Neuronal stem cell (in vitro differentiated cells): Measurements from ENCODE around the gene LORICRIN.

Experiments
- DNase-seq: peaks from one replicate; pipeline ENCODE4 v3.0.0-alpha.2; 2013; ENCODE audit warnings: low spot score
- H2AFZ ChIP-seq: one replicate; pipeline ENCODE4 v1.6.1; 2013; ENCODE audit warnings: mild to moderate bottlenecking, low read length, inconsistent platforms
- H2AK5ac ChIP-seq: 2 replicates; pipeline ENCODE4 v1.6.1; 2013; ENCODE audit warnings: low read depth, mild to moderate bottlenecking, inconsistent platforms, low read length, moderate library complexity, mixed read lengths
- H2BK120ac ChIP-seq: 2 replicates; pipeline ENCODE4 v1.6.1; 2013; ENCODE audit warnings: low read depth, mild to moderate bottlenecking, inconsistent platforms, low read length, moderate library complexity, mixed read lengths
- H2BK12ac ChIP-seq: one replicate; pipeline ENCODE4 v1.6.1; 2013; ENCODE audit warnings: low read length, inconsistent platforms
- H2BK15ac ChIP-seq: 2 replicates; pipeline ENCODE4 v1.6.1; 2013; ENCODE audit warnings: mild to moderate bottlenecking, low read length, inconsistent platforms, mixed read lengths
- H2BK5ac ChIP-seq: one replicate; pipeline ENCODE4 v1.6.1; 2013; ENCODE audit warnings: inconsistent platforms, mild to moderate bottlenecking, low read length, moderate library complexity
- H3K14ac ChIP-seq: one replicate; pipeline ENCODE4 v1.6.1; 2013; ENCODE audit warnings: low read length, inconsistent platforms
- H3K18ac ChIP-seq: 2 replicates; pipeline ENCODE4 v1.6.1; 2013; ENCODE audit warnings: low read length, inconsistent platforms
- H3K23ac ChIP-seq: 2 replicates; pipeline ENCODE4 v1.6.1; 2013; ENCODE audit warnings: low read depth, mild to moderate bottlenecking, mixed read lengths, low read length, inconsistent platforms; ENCODE audit not compliant: poor library complexity
- H3K27ac ChIP-seq: replicated peaks from 3 replicates; pipeline ENCODE4 v1.5.1; 2013; ENCODE audit warnings: low read length, inconsistent platforms
- H3K27me3 ChIP-seq, 3 experiments: 2 replicates each; pipeline ENCODE4 v1.6.1; 2013; ENCODE audit warnings: low read length in 3 of 3, mild to moderate bottlenecking in 2 of 3, inconsistent platforms in 1 of 3, low read depth in 1 of 3, mixed read lengths in 1 of 3, moderate library complexity in 1 of 3; ENCODE audit not compliant: control insufficient read depth in 3 of 3, insufficient read depth in 3 of 3
- H3K36me3 ChIP-seq, 2 donors: replicated peaks in 1 of 2; 2 replicates each; pipeline ENCODE4 v1.6.1; 2013; ENCODE audit warnings: low read length in 2 of 2; ENCODE audit not compliant: control insufficient read depth in 2 of 2, insufficient read depth in 2 of 2
- H3K4ac ChIP-seq: 2 replicates; pipeline ENCODE4 v1.6.1; 2013; ENCODE audit warnings: inconsistent platforms, mild to moderate bottlenecking, low read length, moderate library complexity
- H3K4me1 ChIP-seq, 2 donors: 1 replicate in 1 of 2; 2 replicates in 1 of 2; pipeline ENCODE4 v1.6.1; 2013; ENCODE audit warnings: low read length in 2 of 2, low read depth in 1 of 2; ENCODE audit not compliant: control insufficient read depth in 2 of 2, insufficient read depth in 1 of 2
- H3K4me2 ChIP-seq: one replicate; pipeline ENCODE4 v1.6.1; 2013; ENCODE audit warnings: mild to moderate bottlenecking, low read length, inconsistent platforms; ENCODE audit not compliant: insufficient read depth, poor library complexity, severe bottlenecking
- H3K4me3 ChIP-seq, 2 donors: 2 replicates each; pipeline ENCODE4 v1.5.1; 2013; ENCODE audit warnings: low read length in 2 of 2, mild to moderate bottlenecking in 2 of 2, inconsistent platforms in 1 of 2, moderate library complexity in 1 of 2
- H3K79me1 ChIP-seq: one replicate; pipeline ENCODE4 v1.6.1; 2013; ENCODE audit warnings: low read depth, mild to moderate bottlenecking, inconsistent platforms, low read length, moderate library complexity
- H3K9ac ChIP-seq: one replicate; pipeline ENCODE4 v1.6.1; 2013; ENCODE audit warnings: mild to moderate bottlenecking, low read depth, low read length, inconsistent platforms; ENCODE audit not compliant: poor library complexity
- H3K9me3 ChIP-seq, 2 donors: replicated peaks in 1 of 2; 2 replicates each; pipeline versions ENCODE3 to v1.6.1; 2013; ENCODE audit warnings: low read length in 2 of 2, mild to moderate bottlenecking in 2 of 2, inconsistent platforms in 1 of 2, low read depth in 1 of 2, mixed read lengths in 1 of 2, moderate library complexity in 1 of 2; ENCODE audit not compliant: control insufficient read depth in 2 of 2, insufficient read depth in 1 of 2
- H4K8ac ChIP-seq: one replicate; pipeline ENCODE4 v1.6.1; 2013; ENCODE audit warnings: low read depth, mild to moderate bottlenecking, inconsistent platforms, low read length, moderate library complexity
- H4K91ac ChIP-seq: one replicate; pipeline ENCODE4 v1.6.1; 2013; ENCODE audit warnings: low read length, low read depth, mild to moderate bottlenecking, inconsistent platforms; ENCODE audit not compliant: poor library complexity
- WGBS, 2 donors: extraction: QIAGEN DNeasy Blood & Tissue Kit; methylation state at CpG; one replicate each; pipeline ENCODE4 v1.1.7; 2013; ENCODE audit warnings: missing lambda C conversion rate in 2 of 2, mixed read lengths in 1 of 2; ENCODE audit not compliant: insufficient read length in 2 of 2, insufficient replicate concordance in 1 of 2; ENCODE audit errors: extremely low coverage in 2 of 2; 5-methylcytosine and 5-hydroxymethylcytosine counted together

Gene LORICRIN

DNA sequence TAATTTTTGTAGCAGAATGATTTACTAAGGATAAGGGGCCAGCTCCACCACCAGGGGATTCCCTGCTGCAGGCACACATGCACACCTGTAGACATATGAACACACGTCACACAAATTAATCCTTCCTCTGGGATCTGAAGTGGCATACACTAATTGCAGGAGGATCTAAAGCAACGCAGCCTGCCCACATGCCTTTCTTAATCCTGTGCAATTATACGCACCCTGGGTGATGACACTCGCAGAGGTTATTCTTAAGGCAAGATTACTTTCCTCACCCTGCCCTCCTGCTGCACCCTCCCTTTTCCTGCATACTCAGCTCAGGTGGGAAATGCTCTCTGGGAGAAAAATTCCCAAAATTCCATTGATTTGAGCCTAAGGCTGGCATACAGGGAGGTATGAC, 7.5 kb upstream of the LORICRIN start:
- no peak for DNase-seq
- peaks cover 0 to 4% of the 10 kb centered on the region in 2 donors for H3K4me1 ChIP-seq
- H4K91ac ChIP-seq = no peak overlapping the region
- no peaks in the 10 kb centered on the region for H3K27me3 ChIP-seq
- no peak overlapping the region for H2AK5ac ChIP-seq
- no peak overlapping the region for H2BK12ac ChIP-seq
- no peaks in the 10 kb centered on the region for H3K79me1 ChIP-seq
- H3K9me3 ChIP-seq = no peaks in the 10 kb centered on the region
- H3K23ac ChIP-seq = no peak overlapping the region
- H3K36me3 ChIP-seq = no peaks in the 10 kb centered on the region
- H3K9ac ChIP-seq = no peak overlapping the region
- H3K27ac ChIP-seq = no peak overlapping the region
- H2BK5ac ChIP-seq = no peak overlapping the region
- H3K4ac ChIP-seq = no peak overlapping the region
- H4K8ac ChIP-seq = no peak overlapping the region
- H3K4me2 ChIP-seq = no peak overlapping the region
- WGBS, 2 donors = no CpG with 5 or more reads among the region's 4 CpGs
- H3K14ac ChIP-seq = no peak overlapping the region
- no peak overlapping the region for H3K18ac ChIP-seq
- no peak overlapping the region for H2BK15ac ChIP-seq
- H3K4me3 ChIP-seq = no peak overlapping the region
- no peak overlapping the region for H2AFZ ChIP-seq
- no peak overlapping the region for H2BK120ac ChIP-seq

DNA sequence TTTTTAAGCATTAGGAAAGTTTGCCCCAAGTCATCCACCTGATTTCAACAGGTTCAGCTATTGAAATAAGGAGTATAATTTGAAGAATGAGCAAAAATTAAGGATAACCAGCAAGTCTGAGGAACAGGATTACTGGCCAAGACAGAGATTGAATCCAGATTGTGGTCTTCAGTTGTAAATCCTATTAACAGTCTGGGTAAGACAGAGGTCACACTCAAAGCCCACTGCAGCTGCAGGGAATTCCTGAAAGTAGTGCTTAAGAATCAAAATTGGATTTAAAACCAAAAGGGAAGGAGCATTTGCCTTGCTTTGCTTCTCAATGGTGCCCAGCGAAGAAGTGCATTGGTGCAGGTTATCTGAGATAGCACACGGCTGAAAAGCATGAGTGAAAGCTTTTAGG, 6.4 kb upstream of the LORICRIN start:
- H3K36me3 ChIP-seq = no peaks in the 10 kb centered on the region
- no peak overlapping the region for H3K4me3 ChIP-seq
- H3K4ac ChIP-seq = no peak overlapping the region
- H2BK5ac ChIP-seq = no peak overlapping the region
- no peak overlapping the region for H2BK120ac ChIP-seq
- WGBS, 2 donors = no CpG with 5 or more reads among the region's 2 CpGs
- no peak overlapping the region for H3K27ac ChIP-seq
- no peak overlapping the region for H2AFZ ChIP-seq
- H3K27me3 ChIP-seq = no peaks in the 10 kb centered on the region
- no peak overlapping the region for H3K23ac ChIP-seq
- H3K18ac ChIP-seq = no peak overlapping the region
- H2BK15ac ChIP-seq = no peak overlapping the region
- no peak overlapping the region for H3K9ac ChIP-seq
- no peak overlapping the region for H3K14ac ChIP-seq
- H3K9me3 ChIP-seq = no peaks in the 10 kb centered on the region
- DNase-seq = no peak
- no peak overlapping the region for H4K8ac ChIP-seq
- no peak overlapping the region for H2AK5ac ChIP-seq
- H3K79me1 ChIP-seq = no peaks in the 10 kb centered on the region
- H4K91ac ChIP-seq = no peak overlapping the region
- peaks cover 0 to 4% of the 10 kb centered on the region in 2 donors for H3K4me1 ChIP-seq
- H2BK12ac ChIP-seq = no peak overlapping the region
- no peak overlapping the region for H3K4me2 ChIP-seq

DNA sequence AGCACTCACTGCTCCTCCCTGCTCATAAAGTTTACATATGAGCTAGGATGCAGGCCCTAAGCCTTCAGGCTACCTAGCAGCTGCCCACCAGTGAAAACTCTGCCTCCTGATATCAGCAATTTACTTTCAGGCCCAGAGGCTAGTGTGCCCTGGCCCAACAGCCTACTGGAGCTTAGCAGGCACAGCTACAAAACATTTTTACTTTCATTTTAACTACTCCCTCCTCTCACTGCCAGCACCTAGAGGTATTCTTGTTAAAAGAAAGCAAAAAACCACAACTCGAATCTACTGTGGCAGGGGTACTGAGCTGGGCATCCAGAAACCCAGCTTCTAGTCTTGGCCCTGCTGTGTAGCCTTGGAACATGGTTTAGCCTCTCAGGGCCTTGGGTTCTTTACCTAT, 5.8 kb upstream of the LORICRIN start:
- no CpG with 5 or more reads among the region's 1 CpG for WGBS, 2 donors
- no peaks in the 10 kb centered on the region for H3K79me1 ChIP-seq
- H3K4me3 ChIP-seq = no peak overlapping the region
- H3K23ac ChIP-seq = no peak overlapping the region
- H3K18ac ChIP-seq = no peak overlapping the region
- H2AFZ ChIP-seq = no peak overlapping the region
- no peak overlapping the region for H2BK12ac ChIP-seq
- no peak overlapping the region for H3K4me2 ChIP-seq
- no peak overlapping the region for H2BK120ac ChIP-seq
- H3K4me1 ChIP-seq = peaks cover 0 to 2% of the 10 kb centered on the region in 2 donors
- no peaks in the 10 kb centered on the region for H3K9me3 ChIP-seq
- no peaks in the 10 kb centered on the region for H3K36me3 ChIP-seq
- no peak overlapping the region for H3K27ac ChIP-seq
- H2AK5ac ChIP-seq = no peak overlapping the region
- no peak overlapping the region for H4K91ac ChIP-seq
- DNase-seq = no peak
- no peak overlapping the region for H3K9ac ChIP-seq
- no peak overlapping the region for H2BK5ac ChIP-seq
- no peak overlapping the region for H3K14ac ChIP-seq
- no peak overlapping the region for H2BK15ac ChIP-seq
- no peaks in the 10 kb centered on the region for H3K27me3 ChIP-seq
- H4K8ac ChIP-seq = no peak overlapping the region
- no peak overlapping the region for H3K4ac ChIP-seq

DNA sequence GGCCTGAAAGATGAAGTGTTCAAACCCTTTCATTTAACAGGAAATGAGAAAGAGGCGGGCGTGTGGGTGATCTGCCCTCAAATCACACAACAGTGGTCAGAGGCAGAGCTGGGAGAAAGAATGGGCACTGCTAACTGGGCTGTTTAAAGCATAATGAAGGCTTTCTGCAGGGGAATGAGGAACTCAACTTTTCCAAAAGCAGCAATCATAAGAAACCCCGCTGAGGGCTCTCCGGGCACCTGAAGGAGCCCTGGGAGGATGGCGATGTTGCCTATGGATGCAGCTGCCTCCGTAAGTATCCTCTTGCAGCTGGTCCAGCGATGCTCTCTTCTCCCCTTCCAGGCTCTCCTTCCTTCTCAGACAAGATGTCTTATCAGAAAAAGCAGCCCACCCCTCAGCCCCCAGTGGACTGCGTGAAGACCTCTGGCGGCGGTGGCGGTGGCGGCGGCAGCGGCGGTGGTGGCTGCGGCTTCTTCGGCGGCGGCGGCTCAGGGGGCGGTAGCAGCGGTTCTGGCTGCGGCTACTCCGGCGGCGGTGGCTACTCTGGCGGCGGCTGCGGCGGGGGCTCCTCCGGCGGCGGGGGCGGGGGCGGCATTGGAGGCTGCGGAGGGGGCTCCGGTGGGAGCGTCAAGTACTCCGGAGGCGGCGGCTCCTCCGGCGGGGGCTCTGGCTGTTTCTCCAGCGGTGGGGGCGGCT, 1.2 kb downstream of the LORICRIN start:
- Histone ChIP-seq H2AK5ac (no peak overlapping the region), H2BK12ac (no peak overlapping the region), H3K14ac (no peak overlapping the region), H3K4me1 (peaks cover 0 to 5% of the 10 kb centered on the region in 2 donors), H3K4me3 (peak overlapping the region in 1 of 2 donors; percentile 79), H2BK120ac (no peak overlapping the region), H3K4me2 (peak overlapping the region; percentile 90), H2BK15ac (no peak overlapping the region), H3K9me3 (no peaks in the 10 kb centered on the region), H3K18ac (peak overlapping the region; percentile 1), H3K79me1 (no peaks in the 10 kb centered on the region), H2BK5ac (no peak overlapping the region), H3K4ac (no peak overlapping the region), H3K9ac (no peak overlapping the region), H4K8ac (no peak overlapping the region), H3K27me3 (peaks cover 3 to 42% (median 33%) of the 10 kb centered on the region in 3 experiments), H3K36me3 (no peaks in the 10 kb centered on the region), H3K23ac (no peak overlapping the region), H2AFZ (peak overlapping the region; percentile 68), H4K91ac (no peak overlapping the region), H3K27ac (no peak overlapping the region)
- WGBS, 2 donors = no CpG with 5 or more reads among the region's 45 CpGs
- DNase-seq = peak; percentile 31
